WI38 (cell line): Measurements from ENCODE around the gene NUDT19.

Experiments used
- H3K4me3 ChIP-seq: 2 replicates; pipeline ENCODE4 v1.5.1; 2011; ENCODE audit warnings: low read depth, mild to moderate bottlenecking, control low read depth, low read length
- CTCF ChIP-seq: IDR thresholded peaks from 2 replicates; pipeline ENCODE4 v1.5.1; 2012; ENCODE audit warnings: low read depth, mild to moderate bottlenecking, control low read depth, low read length

Gene NUDT19

GRCh38 chr19:32748497-32748896, 56.9 kb downstream of the NUDT19 start:
- H3K4me3 ChIP-seq = no peak overlapping the region
- TF ChIP-seq CTCF = no peak

GRCh38 chr19:32748948-32749347, 57.3 kb downstream of the NUDT19 start:
- TF ChIP-seq CTCF = no peak
- no peak overlapping the region for H3K4me3 ChIP-seq

- no peak overlapping the region for H3K4me3 ChIP-seq
- TF ChIP-seq CTCF = no peak
Observed at GRCh38 chr19:32749361-32749760, 57.7 kb downstream of the NUDT19 start.

GRCh38 chr19:32750441-32751055, 58.9 kb downstream of the NUDT19 start:
- no peak for TF ChIP-seq CTCF
- H3K4me3 ChIP-seq = no peak overlapping the region

GRCh38 chr19:32751066-32751465, 59.4 kb downstream of the NUDT19 start:
- H3K4me3 ChIP-seq = no peak overlapping the region
- TF ChIP-seq CTCF = no peak

GRCh38 chr19:32757189-32757588, 65.6 kb downstream of the NUDT19 start:
- H3K4me3 ChIP-seq = no peak overlapping the region
- TF ChIP-seq CTCF = no peak
